Measurements from ENCODE around the gene HSDL2.
A peak's percentile ranks its signal among the peaks of the same experiment; 100 is the strongest.

HSDL2 gene

DNA sequence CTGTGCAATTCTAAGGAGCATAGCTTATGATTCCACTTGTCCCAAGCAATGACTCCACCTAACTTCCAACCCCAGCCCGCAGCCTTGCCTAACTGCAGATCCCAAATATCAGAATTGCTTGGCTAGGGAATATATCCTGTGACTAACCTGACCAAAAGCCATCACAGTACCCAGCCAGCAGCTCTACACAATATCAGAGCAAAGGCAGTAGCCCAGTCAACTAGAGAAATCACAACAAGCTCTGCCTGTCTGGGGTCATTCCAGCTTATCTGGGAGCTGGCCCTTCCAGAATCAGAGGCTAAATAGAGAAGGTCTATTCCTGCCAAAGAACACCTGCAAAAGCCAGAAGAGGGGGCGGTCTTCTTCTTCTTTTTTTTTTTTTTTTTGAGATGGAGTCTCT is 97.4 kb downstream of the HSDL2 start:
- H2BK5ac ChIP-seq (ENCODE audit: low read depth, low read length, poor library complexity, severe bottlenecking) = no peak overlapping the region
- 93% methylated on average over 1 of the region's 2 CpGs for WGBS
- no peaks in the 10 kb centered on the region for H3K4me1 ChIP-seq (ENCODE audit: control insufficient read depth, insufficient read depth, low read depth, low read length)
- H4K91ac ChIP-seq (ENCODE audit: low read length) = no peak overlapping the region
- H3K27me3 ChIP-seq (ENCODE audit: control insufficient read depth in 1 of 2, insufficient read depth in 1 of 2, low read length in 2 of 2) = no peaks in the 10 kb centered on the region
- H2AFZ ChIP-seq (ENCODE audit: low read depth, low read length) = no peak overlapping the region
- no peak overlapping the region for H2BK12ac ChIP-seq (ENCODE audit: low read length in 2 of 2)
- H4K8ac ChIP-seq (ENCODE audit: low read length) = no peak overlapping the region
- no peak overlapping the region for H3K4me3 ChIP-seq (ENCODE audit: insufficient read depth in 1 of 2, low read depth in 1 of 2, low read length in 2 of 2)
- H3K18ac ChIP-seq (ENCODE audit: low read depth in 1 of 2, low read length in 2 of 2) = no peak overlapping the region
- H3K9me3 ChIP-seq (ENCODE audit: control insufficient read depth, low read length) = peaks cover 11% of the 10 kb centered on the region
- no peak overlapping the region for H3K23ac ChIP-seq (ENCODE audit: low read length in 2 of 2)
- H3K79me1 ChIP-seq (replicated peaks; ENCODE audit: low read length, poor library complexity, severe bottlenecking) = peaks cover 1% of the 10 kb centered on the region
- peaks cover 14 to 21% of the 10 kb centered on the region in 2 experiments for H3K36me3 ChIP-seq (ENCODE audit: control insufficient read depth in 1 of 2, insufficient read depth in 2 of 2, low read depth in 1 of 2, low read length in 2 of 2)
- no peak overlapping the region for H2BK120ac ChIP-seq (ENCODE audit: low read depth, low read length)
- no peak overlapping the region for H3K9ac ChIP-seq (ENCODE audit: low read length)
- DNase-seq = no peak
- no peak overlapping the region for H3K4ac ChIP-seq (ENCODE audit: low read depth in 1 of 2, low read length in 2 of 2)
- no peak overlapping the region for H2BK15ac ChIP-seq (ENCODE audit: low read depth, poor library complexity, severe bottlenecking)
- no peak overlapping the region for H2AK5ac ChIP-seq (ENCODE audit: low read length, severe bottlenecking)
- H3K4me2 ChIP-seq (ENCODE audit: low read length, poor library complexity, severe bottlenecking) = no peak overlapping the region
- no peak overlapping the region for H3K27ac ChIP-seq (ENCODE audit: low read length, poor library complexity, severe bottlenecking)
- no peak overlapping the region for H3K14ac ChIP-seq (ENCODE audit: low read length in 2 of 2)

GRCh38 chr9:112479221-112479620 is 99.3 kb downstream of the HSDL2 start:
- peaks cover 1% of the 10 kb centered on the region for H3K79me1 ChIP-seq (replicated peaks; ENCODE audit: low read length, poor library complexity, severe bottlenecking)
- no peak overlapping the region for H3K14ac ChIP-seq (ENCODE audit: low read length in 2 of 2)
- H2BK120ac ChIP-seq (ENCODE audit: low read depth, low read length) = no peak overlapping the region
- no peak overlapping the region for H2BK15ac ChIP-seq (ENCODE audit: low read depth, poor library complexity, severe bottlenecking)
- no peak overlapping the region for H3K9ac ChIP-seq (ENCODE audit: low read length)
- no peak overlapping the region for H4K8ac ChIP-seq (ENCODE audit: low read length)
- no peak overlapping the region for H3K18ac ChIP-seq (ENCODE audit: low read depth in 1 of 2, low read length in 2 of 2)
- H2AK5ac ChIP-seq (ENCODE audit: low read length, severe bottlenecking) = no peak overlapping the region
- H4K91ac ChIP-seq (ENCODE audit: low read length) = no peak overlapping the region
- no peak overlapping the region for H3K23ac ChIP-seq (ENCODE audit: low read length in 2 of 2)
- H3K27me3 ChIP-seq (ENCODE audit: control insufficient read depth in 1 of 2, insufficient read depth in 1 of 2, low read length in 2 of 2) = no peaks in the 10 kb centered on the region
- no peak overlapping the region for H2AFZ ChIP-seq (ENCODE audit: low read depth, low read length)
- H3K4ac ChIP-seq (ENCODE audit: low read depth in 1 of 2, low read length in 2 of 2) = no peak overlapping the region
- peaks cover 12 to 14% of the 10 kb centered on the region in 2 experiments for H3K36me3 ChIP-seq (ENCODE audit: control insufficient read depth in 1 of 2, insufficient read depth in 2 of 2, low read depth in 1 of 2, low read length in 2 of 2)
- no peak overlapping the region for H3K4me2 ChIP-seq (ENCODE audit: low read length, poor library complexity, severe bottlenecking)
- H3K9me3 ChIP-seq (ENCODE audit: control insufficient read depth, low read length) = peaks cover 11% of the 10 kb centered on the region
- no peak overlapping the region for H3K4me3 ChIP-seq (ENCODE audit: insufficient read depth in 1 of 2, low read depth in 1 of 2, low read length in 2 of 2)
- no peak for DNase-seq
- H2BK5ac ChIP-seq (ENCODE audit: low read depth, low read length, poor library complexity, severe bottlenecking) = no peak overlapping the region
- H3K4me1 ChIP-seq (ENCODE audit: control insufficient read depth, insufficient read depth, low read depth, low read length) = no peaks in the 10 kb centered on the region
- no peak overlapping the region for H2BK12ac ChIP-seq (ENCODE audit: low read length in 2 of 2)
- H3K27ac ChIP-seq (ENCODE audit: low read length, poor library complexity, severe bottlenecking) = no peak overlapping the region

DNA sequence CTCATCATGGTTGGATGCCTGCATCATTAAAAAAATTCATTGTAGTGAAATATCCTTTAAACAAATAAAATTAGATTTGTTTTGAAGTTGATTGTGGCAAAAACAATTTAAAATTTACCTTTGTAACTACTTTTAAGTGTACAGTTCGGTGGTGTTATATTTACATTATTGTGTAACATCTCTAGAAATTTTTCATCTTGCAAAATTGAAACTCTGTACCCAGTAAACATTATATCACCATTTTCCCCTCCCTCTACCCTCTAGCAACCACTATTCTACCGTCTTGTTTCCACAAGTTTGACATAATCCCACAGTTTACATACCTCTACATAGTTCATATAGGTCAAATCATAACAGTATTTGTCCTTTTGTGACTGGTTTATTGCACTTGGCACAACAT is 104.7 kb downstream of the HSDL2 start:
- H3K79me1 ChIP-seq (replicated peaks; ENCODE audit: low read length, poor library complexity, severe bottlenecking) = peaks cover 3% of the 10 kb centered on the region
- H3K9me3 ChIP-seq (ENCODE audit: control insufficient read depth, low read length) = no peaks in the 10 kb centered on the region
- no peak overlapping the region for H2BK12ac ChIP-seq (ENCODE audit: low read length in 2 of 2)
- no peak overlapping the region for H4K91ac ChIP-seq (ENCODE audit: low read length)
- no peak overlapping the region for H3K4me2 ChIP-seq (ENCODE audit: low read length, poor library complexity, severe bottlenecking)
- H3K27me3 ChIP-seq (ENCODE audit: control insufficient read depth in 1 of 2, insufficient read depth in 1 of 2, low read length in 2 of 2) = no peaks in the 10 kb centered on the region
- H3K23ac ChIP-seq (ENCODE audit: low read length in 2 of 2) = no peak overlapping the region
- no peak overlapping the region for H4K8ac ChIP-seq (ENCODE audit: low read length)
- H3K9ac ChIP-seq (ENCODE audit: low read length) = no peak overlapping the region
- H3K14ac ChIP-seq (ENCODE audit: low read length in 2 of 2) = no peak overlapping the region
- H2AFZ ChIP-seq (ENCODE audit: low read depth, low read length) = no peak overlapping the region
- no peak overlapping the region for H2BK5ac ChIP-seq (ENCODE audit: low read depth, low read length, poor library complexity, severe bottlenecking)
- DNase-seq = no peak
- H3K4ac ChIP-seq (ENCODE audit: low read depth in 1 of 2, low read length in 2 of 2) = no peak overlapping the region
- peaks cover 2% of the 10 kb centered on the region for H3K4me1 ChIP-seq (ENCODE audit: control insufficient read depth, insufficient read depth, low read depth, low read length)
- no peak overlapping the region for H3K4me3 ChIP-seq (ENCODE audit: insufficient read depth in 1 of 2, low read depth in 1 of 2, low read length in 2 of 2)
- no peaks in the 10 kb centered on the region for H3K36me3 ChIP-seq (ENCODE audit: control insufficient read depth in 1 of 2, insufficient read depth in 2 of 2, low read depth in 1 of 2, low read length in 2 of 2)
- H2BK120ac ChIP-seq (ENCODE audit: low read depth, low read length) = no peak overlapping the region
- H2AK5ac ChIP-seq (ENCODE audit: low read length, severe bottlenecking) = no peak overlapping the region
- no peak overlapping the region for H2BK15ac ChIP-seq (ENCODE audit: low read depth, poor library complexity, severe bottlenecking)
- 91% methylated on average over 1 of the region's 2 CpGs for WGBS
- H3K18ac ChIP-seq (ENCODE audit: low read depth in 1 of 2, low read length in 2 of 2) = no peak overlapping the region
- H3K27ac ChIP-seq (ENCODE audit: low read length, poor library complexity, severe bottlenecking) = no peak overlapping the region

- Histone ChIP-seq H3K27ac (ENCODE audit: low read length, poor library complexity, severe bottlenecking) (no peak overlapping the region), H3K14ac (ENCODE audit: low read length in 2 of 2) (no peak overlapping the region), H4K91ac (ENCODE audit: low read length) (no peak overlapping the region), H3K4ac (ENCODE audit: low read depth in 1 of 2, low read length in 2 of 2) (no peak overlapping the region), H2BK5ac (ENCODE audit: low read depth, low read length, poor library complexity, severe bottlenecking) (no peak overlapping the region), H2BK15ac (ENCODE audit: low read depth, poor library complexity, severe bottlenecking) (no peak overlapping the region), H3K36me3 (ENCODE audit: control insufficient read depth in 1 of 2, insufficient read depth in 2 of 2, low read depth in 1 of 2, low read length in 2 of 2) (no peaks in the 10 kb centered on the region), H3K9ac (ENCODE audit: low read length) (no peak overlapping the region), H3K4me1 (ENCODE audit: control insufficient read depth, insufficient read depth, low read depth, low read length) (peaks cover 2% of the 10 kb centered on the region), H3K4me3 (ENCODE audit: insufficient read depth in 1 of 2, low read depth in 1 of 2, low read length in 2 of 2) (no peak overlapping the region), H3K18ac (ENCODE audit: low read depth in 1 of 2, low read length in 2 of 2) (no peak overlapping the region), H4K8ac (ENCODE audit: low read length) (no peak overlapping the region), H3K4me2 (ENCODE audit: low read length, poor library complexity, severe bottlenecking) (no peak overlapping the region), H2AFZ (ENCODE audit: low read depth, low read length) (no peak overlapping the region), H2AK5ac (ENCODE audit: low read length, severe bottlenecking) (no peak overlapping the region), H3K79me1 (replicated peaks; ENCODE audit: low read length, poor library complexity, severe bottlenecking) (peaks cover 3% of the 10 kb centered on the region), H2BK12ac (ENCODE audit: low read length in 2 of 2) (no peak overlapping the region), H3K9me3 (ENCODE audit: control insufficient read depth, low read length) (no peaks in the 10 kb centered on the region), H3K23ac (ENCODE audit: low read length in 2 of 2) (no peak overlapping the region), H3K27me3 (ENCODE audit: control insufficient read depth in 1 of 2, insufficient read depth in 1 of 2, low read length in 2 of 2) (no peaks in the 10 kb centered on the region), H2BK120ac (ENCODE audit: low read depth, low read length) (peak overlapping the region; percentile 5)
- DNase-seq = no peak
- 100% methylated on average over 1 of the region's 3 CpGs for WGBS
Observed at GRCh38 chr9:112485574-112485973, 105.7 kb downstream of the HSDL2 start.
